ENCODE results near the gene LILRA6. TPM values are rescaled to one million over a fixed set of nuclear protein-coding genes. Genes with fewer than 3 reads are reported as not detected.

Gene LILRA6
- total and polyA plus RNA-seq, 10 of the 15 experiments (the other 5 are each of a cell fraction or from before 2014, with no cell fraction given): 0.04 to 1.7 (median 0.09) TPM; not detected in 2

DNA sequence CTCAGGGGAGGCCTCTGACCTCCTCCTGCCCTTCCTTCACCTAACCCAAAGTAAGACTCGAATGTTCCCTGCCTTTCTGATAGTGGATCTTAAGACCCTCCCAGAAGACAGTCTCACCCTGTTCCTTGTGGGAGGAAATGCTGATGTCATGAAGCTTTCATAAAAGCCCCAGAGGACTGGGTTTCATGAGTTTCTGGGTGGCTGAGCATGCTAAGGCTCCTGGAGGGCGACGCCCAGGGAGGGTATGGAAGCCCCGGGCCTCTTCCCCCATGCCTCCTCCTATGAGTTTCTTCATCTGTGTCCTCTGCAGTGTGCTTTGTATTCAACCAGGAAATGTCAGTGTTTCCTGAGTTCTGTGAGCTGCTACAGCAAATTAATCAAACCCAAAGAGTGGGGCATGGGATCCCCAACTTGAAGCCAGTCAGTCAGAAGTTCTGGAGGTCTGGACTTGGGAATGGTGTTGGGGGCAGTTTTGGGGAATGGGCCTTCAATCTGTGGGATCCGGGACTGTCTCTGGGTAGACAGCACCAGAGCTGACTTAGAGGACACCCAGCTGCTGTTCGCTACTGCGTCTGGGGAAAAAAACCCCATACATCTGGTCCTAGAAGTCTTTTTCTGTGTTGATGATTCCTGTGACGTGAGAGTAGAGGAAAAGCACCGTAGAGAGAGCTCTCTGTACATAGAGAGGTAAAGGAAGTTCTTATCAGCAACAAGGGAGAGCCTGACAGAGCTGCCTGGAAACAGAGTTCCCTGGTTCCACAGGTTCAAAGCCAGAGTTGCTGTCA is 40.3 kb upstream of the LILRA6 start:
- 17% methylated on average over 9 of the region's 9 CpGs for WGBS (ENCODE audit: insufficient coverage, insufficient replicate concordance, low lambda C conversion rate, missing lambda C conversion rate)
- H2AFZ ChIP-seq (ENCODE audit: control insufficient read depth, low read depth, low read length): no peak overlapping the region
- ATAC-seq (peak; percentile 12; the same call in 2 of the 3 replicates), FAIRE-seq (no peak), DNase-seq (ENCODE audit: low read depth, low spot score) (no peak)
- peaks cover 2% of the 10 kb centered on the region for H3K79me2 ChIP-seq (ENCODE audit: control insufficient read depth, insufficient read depth, low read length)
- BruUV-seq (replicated peaks): no TSS peak
- ChIA-PET CTCF (interaction anchor here (0.6 to 1.3 kb wide), 2 partner anchors 15 to 17 kb away, joined by 3 to 4 read pairs; no protein-coding TSS in a partner anchor), SMC1A (ENCODE audit: uncharacterized antibody, unreplicated experiment) (interaction anchor here (0.6 kb wide), 1 partner anchor 99 kb away, joined by 3 read pairs; no protein-coding TSS in a partner anchor), POLR2A (no interaction called here), RAD21 (ENCODE audit: unreplicated experiment) (no interaction called here)
- intact Hi-C loops (cut with micrococcal nuclease; ENCODE audit: unreplicated experiment): no loop called here
- no peak overlapping the region for H3K9ac ChIP-seq (ENCODE audit: control insufficient read depth, insufficient read depth, low read length)
- H3K27ac ChIP-seq (ENCODE audit: control insufficient read depth, insufficient read depth): no peak overlapping the region
- no peaks in the 10 kb centered on the region for H4K20me1 ChIP-seq (ENCODE audit: control insufficient read depth, insufficient read depth)
- H3K4me3 ChIP-seq: no peak overlapping the region
- H3K27me3 ChIP-seq (replicated peaks in 1 of 2; ENCODE audit: control insufficient read depth in 2 of 2, insufficient read depth in 2 of 2, low read length in 1 of 2): peaks cover 0 to 1% of the 10 kb centered on the region in 2 experiments; a peak in 2 of 4 replicates
- in situ Hi-C loops (cut with MboI): loop anchor here (5.0 kb wide), 1 partner anchor 349 kb away; the partner anchor contains the start of gene LILRB1
- no peaks in the 10 kb centered on the region for H3K9me3 ChIP-seq (replicated peaks; ENCODE audit: control insufficient read depth, insufficient read depth, low read length)
- no peaks in the 10 kb centered on the region for H3K4me1 ChIP-seq (ENCODE audit: control insufficient read depth, insufficient read depth, low read length)
- no peaks in the 10 kb centered on the region for H3K36me3 ChIP-seq (ENCODE audit: control insufficient read depth in 2 of 2, insufficient read depth in 2 of 2, low read length in 1 of 2)
- no peak overlapping the region for H3K4me2 ChIP-seq (ENCODE audit: control insufficient read depth, insufficient read depth)
- TF ChIP-seq ZBTB33 (IDR thresholded peaks at IDR 0.05): no peak
- TF ChIP-seq ELK1 (IDR thresholded peaks at IDR 0.05; ENCODE audit: low read depth, low read length): no peak
- no peak for TF ChIP-seq HDAC6 (IDR thresholded peaks at IDR 0.05; ENCODE audit: unreplicated experiment)
- TF ChIP-seq CEBPB (IDR thresholded peaks at IDR 0.05; ENCODE audit: borderline replicate concordance in 1 of 2, low read depth in 2 of 2, low read length in 2 of 2): no peak
- no peak for TF ChIP-seq ZNF687 (IDR thresholded peaks at IDR 0.05)
- TF ChIP-seq, protein P1, sequence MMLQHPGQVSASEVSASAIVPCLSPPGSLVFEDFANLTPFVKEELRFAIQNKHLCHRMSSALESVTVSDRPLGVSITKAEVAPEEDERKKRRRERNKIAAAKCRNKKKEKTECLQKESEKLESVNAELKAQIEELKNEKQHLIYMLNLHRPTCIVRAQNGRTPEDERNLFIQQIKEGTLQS (IDR thresholded peaks at IDR 0.05; ENCODE audit: borderline replicate concordance, extremely low read depth, low read depth, low read length): no peak
- TF ChIP-seq, protein P2, sequence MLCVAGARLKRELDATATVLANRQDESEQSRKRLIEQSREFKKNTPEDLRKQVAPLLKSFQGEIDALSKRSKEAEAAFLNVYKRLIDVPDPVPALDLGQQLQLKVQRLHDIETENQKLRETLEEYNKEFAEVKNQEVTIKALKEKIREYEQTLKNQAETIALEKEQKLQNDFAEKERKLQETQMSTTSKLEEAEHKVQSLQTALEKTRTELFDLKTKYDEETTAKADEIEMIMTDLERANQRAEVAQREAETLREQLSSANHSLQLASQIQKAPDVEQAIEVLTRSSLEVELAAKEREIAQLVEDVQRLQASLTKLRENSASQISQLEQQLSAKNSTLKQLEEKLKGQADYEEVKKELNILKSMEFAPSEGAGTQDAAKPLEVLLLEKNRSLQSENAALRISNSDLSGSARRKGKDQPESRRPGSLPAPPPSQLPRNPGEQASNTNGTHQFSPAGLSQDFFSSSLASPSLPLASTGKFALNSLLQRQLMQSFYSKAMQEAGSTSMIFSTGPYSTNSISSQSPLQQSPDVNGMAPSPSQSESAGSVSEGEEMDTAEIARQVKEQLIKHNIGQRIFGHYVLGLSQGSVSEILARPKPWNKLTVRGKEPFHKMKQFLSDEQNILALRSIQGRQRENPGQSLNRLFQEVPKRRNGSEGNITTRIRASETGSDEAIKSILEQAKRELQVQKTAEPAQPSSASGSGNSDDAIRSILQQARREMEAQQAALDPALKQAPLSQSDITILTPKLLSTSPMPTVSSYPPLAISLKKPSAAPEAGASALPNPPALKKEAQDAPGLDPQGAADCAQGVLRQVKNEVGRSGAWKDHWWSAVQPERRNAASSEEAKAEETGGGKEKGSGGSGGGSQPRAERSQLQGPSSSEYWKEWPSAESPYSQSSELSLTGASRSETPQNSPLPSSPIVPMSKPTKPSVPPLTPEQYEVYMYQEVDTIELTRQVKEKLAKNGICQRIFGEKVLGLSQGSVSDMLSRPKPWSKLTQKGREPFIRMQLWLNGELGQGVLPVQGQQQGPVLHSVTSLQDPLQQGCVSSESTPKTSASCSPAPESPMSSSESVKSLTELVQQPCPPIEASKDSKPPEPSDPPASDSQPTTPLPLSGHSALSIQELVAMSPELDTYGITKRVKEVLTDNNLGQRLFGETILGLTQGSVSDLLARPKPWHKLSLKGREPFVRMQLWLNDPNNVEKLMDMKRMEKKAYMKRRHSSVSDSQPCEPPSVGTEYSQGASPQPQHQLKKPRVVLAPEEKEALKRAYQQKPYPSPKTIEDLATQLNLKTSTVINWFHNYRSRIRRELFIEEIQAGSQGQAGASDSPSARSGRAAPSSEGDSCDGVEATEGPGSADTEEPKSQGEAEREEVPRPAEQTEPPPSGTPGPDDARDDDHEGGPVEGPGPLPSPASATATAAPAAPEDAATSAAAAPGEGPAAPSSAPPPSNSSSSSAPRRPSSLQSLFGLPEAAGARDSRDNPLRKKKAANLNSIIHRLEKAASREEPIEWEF (IDR thresholded peaks at IDR 0.05; ENCODE audit: insufficient replicate concordance, low read depth, low read length): no peak
- TF ChIP-seq SUZ12 (IDR thresholded peaks at IDR 0.05; ENCODE audit: unreplicated experiment): no peak
